Astrocyte of the spinal cord (primary cell): ENCODE data around the gene DLG5.

Experiments used
- DNase-seq: peaks from one replicate; pipeline ENCODE4 v3.0.0; 2011; ENCODE audit warnings: low read depth, low spot score
- H3K4me3 ChIP-seq: 2 replicates; pipeline ENCODE4 v1.5.1; 2011; ENCODE audit warnings: low read depth, mild to moderate bottlenecking, low read length, moderate library complexity
- CTCF ChIP-seq: IDR thresholded peaks from 2 replicates; pipeline ENCODE4 v1.5.1; 2012; ENCODE audit warnings: low read depth, mild to moderate bottlenecking, low read length, inconsistent platforms
- in situ Hi-C: cut with HindIII; loops from 2 replicates; pipeline ENCODE4 v1.10.0; 2017; ENCODE audit warnings: low sequenced_read_pairs

The DLG5 gene

GRCh38 chr10:77824908-77825307, 101.6 kb downstream of the DLG5 start:
- in situ Hi-C loops: no loop called here
- H3K4me3 ChIP-seq: no peak overlapping the region

GRCh38 chr10:77823811-77824542, 102.6 kb downstream of the DLG5 start:
- TF ChIP-seq CTCF: no peak
- no peak for DNase-seq
- in situ Hi-C loops: no loop called here
- H3K4me3 ChIP-seq: no peak overlapping the region

More at GRCh38 chr10:77824908-77825307, 101.6 kb downstream of the DLG5 start:
- no peak for DNase-seq
- no peak for TF ChIP-seq CTCF

GRCh38 chr10:77821551-77821950, 105.0 kb downstream of the DLG5 start:
- no peak for TF ChIP-seq CTCF
- in situ Hi-C loops: no loop called here
- DNase-seq: no peak
- no peak overlapping the region for H3K4me3 ChIP-seq

- in situ Hi-C loops: no loop called here
- no peak for DNase-seq
- no peak for TF ChIP-seq CTCF
- H3K4me3 ChIP-seq: no peak overlapping the region
These were observed 105.5 kb downstream of the DLG5 start for GRCh38 chr10:77821036-77821435.

- H3K4me3 ChIP-seq: no peak overlapping the region
- no peak for TF ChIP-seq CTCF
- in situ Hi-C loops: no loop called here
- DNase-seq: no peak
These were observed 106.2 kb downstream of the DLG5 start for GRCh38 chr10:77820349-77820748.

GRCh38 chr10:77819210-77820112, 107.1 kb downstream of the DLG5 start:
- in situ Hi-C loops: no loop called here
- no peak for TF ChIP-seq CTCF
- DNase-seq: no peak
- no peak overlapping the region for H3K4me3 ChIP-seq
